GM19438 (cell line): ENCODE measurements around the gene GOLGA8A.
"Not testable (repeated sequence)": the region's sequence is repeated elsewhere in the genome, so short reads cannot be mapped to it uniquely, and the experiment has no call there.

Experiments
- ATAC-seq: cut with Tn5 transposase; IDR thresholded peaks from one replicate; pipeline ENCODE4 v1.9.1; 2021; ENCODE audit warnings: low read depth; ENCODE audit not compliant: unreplicated experiment

The GOLGA8A gene

GRCh38 chr15:34418435-34418834, 19.2 kb downstream of the GOLGA8A start:
- ATAC-seq: not testable (repeated sequence)

DNA sequence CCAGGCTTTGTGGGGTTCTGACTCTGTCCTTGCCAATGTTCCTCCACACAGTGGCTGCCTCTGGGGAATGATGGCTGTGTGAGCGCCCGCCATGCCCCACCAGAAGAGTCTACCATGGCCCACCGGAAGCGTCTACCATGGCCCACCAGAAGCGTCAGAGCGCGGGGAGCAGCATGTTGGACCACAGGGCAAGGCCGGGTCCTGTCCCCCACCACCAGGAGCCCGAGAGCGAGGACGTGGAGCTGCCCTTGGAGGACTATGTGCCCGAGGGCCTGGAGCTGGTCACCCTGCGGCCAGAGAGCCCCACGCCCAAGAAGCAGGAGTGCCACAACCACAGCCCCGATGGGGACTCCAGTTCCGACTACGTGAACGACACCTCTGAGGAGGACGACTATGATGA, 28.1 kb downstream of the GOLGA8A start:
- not testable (repeated sequence) for ATAC-seq

DNA sequence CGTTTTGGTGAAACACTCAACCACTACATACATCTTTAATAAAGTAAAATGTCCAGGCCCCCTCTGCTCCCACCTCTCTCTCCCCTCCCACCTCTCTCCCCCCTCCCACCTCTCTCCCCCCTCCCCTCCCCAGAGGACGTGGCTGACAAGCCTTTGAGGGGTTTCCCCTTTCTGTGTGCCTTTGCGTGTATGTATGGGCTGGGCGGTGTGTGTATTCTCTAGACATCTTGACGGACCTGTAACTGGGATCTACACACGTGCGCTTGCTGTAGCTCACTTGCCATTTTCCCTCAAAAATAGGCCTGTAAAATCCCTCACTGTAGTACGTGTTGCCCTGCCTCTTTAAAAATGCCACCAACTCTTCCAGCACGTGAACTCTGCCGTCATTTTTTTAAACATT, 28.6 kb downstream of the GOLGA8A start:
- not testable (repeated sequence) for ATAC-seq

- not testable (repeated sequence) for ATAC-seq
Observed at GRCh38 chr15:34403899-34404298, 33.7 kb downstream of the GOLGA8A start.

DNA sequence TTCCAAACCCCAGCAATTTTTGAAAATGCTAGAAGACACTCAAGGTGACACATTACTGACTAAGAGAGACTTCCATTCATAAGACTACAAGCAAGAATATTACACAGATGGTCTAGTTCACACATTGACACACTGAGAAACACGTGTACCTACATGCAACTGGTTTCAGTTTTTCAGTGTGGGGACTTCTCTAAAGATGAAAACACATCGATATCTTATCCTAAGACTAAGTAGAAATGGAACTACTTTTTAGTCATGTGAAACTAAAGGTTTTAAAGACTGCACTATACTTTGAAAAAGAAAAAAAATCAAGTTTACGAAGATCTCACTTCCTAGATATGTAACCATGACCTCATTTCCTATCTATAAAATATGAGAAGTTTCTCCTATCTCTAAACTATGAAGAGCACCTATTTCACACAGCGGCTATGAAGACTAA, 34.4 kb downstream of the GOLGA8A start:
- not testable (repeated sequence) for ATAC-seq

GRCh38 chr15:34397637-34398259, 39.9 kb downstream of the GOLGA8A start:
- ATAC-seq: not testable (repeated sequence)

- ATAC-seq: not testable (repeated sequence)
Observed at GRCh38 chr15:34392981-34393380, 44.6 kb downstream of the GOLGA8A start.

DNA sequence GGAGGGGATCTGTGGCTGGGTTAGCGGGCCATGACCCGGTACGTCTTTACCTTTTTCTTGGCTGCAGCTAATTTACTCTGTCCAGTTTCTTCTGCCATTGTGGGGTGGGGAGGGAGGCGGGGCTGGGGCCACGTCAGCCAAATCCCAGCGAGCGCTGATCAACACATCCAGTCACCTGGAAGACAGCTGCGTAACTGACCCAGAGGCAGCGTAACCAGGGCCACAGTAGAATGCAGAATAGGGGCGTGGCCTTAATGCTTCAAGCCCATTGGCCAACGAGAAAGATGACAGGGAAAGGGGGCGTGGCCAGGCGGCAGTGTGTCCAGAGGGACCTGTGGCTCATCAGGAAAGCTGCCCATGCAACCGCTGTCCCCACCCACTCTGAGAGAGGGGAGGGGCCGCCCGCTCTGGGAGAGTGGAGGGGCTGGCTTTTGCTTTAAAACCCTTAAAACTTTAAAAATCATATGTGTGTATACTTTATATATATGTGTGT, 48.0 kb downstream of the GOLGA8A start:
- ATAC-seq: not testable (repeated sequence)
